Progenitor cell of endocrine pancreas (in vitro differentiated cells): ENCODE measurements around the gene FSTL4. TPM values are rescaled to one million over a fixed set of nuclear protein-coding genes. Genes with fewer than 3 reads are reported as not detected.

ENCODE experiments used
- DNase-seq: peaks from one replicate; pipeline ENCODE4 v3.0.0; 2021; ENCODE audit warnings: low spot score; ENCODE audit not compliant: unreplicated experiment
- H3K27ac Mint-ChIP-seq: 2 replicates; pipeline ENCODE4 v1.8.0; 2021; ENCODE audit warnings: mild to moderate bottlenecking, moderate library complexity, mixed read lengths
- H3K27me3 Mint-ChIP-seq: 2 replicates; pipeline ENCODE4 v1.8.0; 2021; ENCODE audit warnings: mixed read lengths
- H3K36me3 Mint-ChIP-seq: 2 replicates; pipeline ENCODE4 v1.8.0; 2022; ENCODE audit warnings: mixed read lengths; ENCODE audit not compliant: insufficient read depth
- H3K4me1 Mint-ChIP-seq: 2 replicates; pipeline ENCODE4 v1.8.0; 2021; ENCODE audit warnings: low read depth, mixed read lengths
- H3K4me3 Mint-ChIP-seq: 2 replicates; pipeline ENCODE4 v1.8.0; 2021; ENCODE audit warnings: low read depth, mild to moderate bottlenecking, moderate library complexity, mixed read lengths
- H3K9me3 Mint-ChIP-seq: 2 replicates; pipeline ENCODE4 v1.8.0; 2021; ENCODE audit warnings: low read depth, mixed read lengths
- total RNA-seq: library from RNA; stranded (reverse); gene quantifications from 2 replicates; pipeline ENCODE4 v1.2.1, GENCODE V29; 2021
- TF ChIP-seq, protein P1 (sequence below): fragments of 200-600 bp; sonication (generic); IDR thresholded peaks from one replicate; pipeline ENCODE4 v1.5.0; 2021; ENCODE audit warnings: antibody characterized with exemption, mild to moderate bottlenecking; ENCODE audit not compliant: unreplicated experiment

The FSTL4 gene
- total RNA-seq, 1 donor from 2014 or later = 2.4 TPM

- Mint-ChIP-seq H3K4me3 (no peak overlapping the region), H3K9me3 (no peaks in the 10 kb centered on the region), H3K27me3 (peaks cover 13% of the 10 kb centered on the region), H3K36me3 (no peaks in the 10 kb centered on the region), H3K27ac (no peak overlapping the region), H3K4me1 (peaks cover 2% of the 10 kb centered on the region)
- DNase-seq = no peak
- TF ChIP-seq, protein P1, sequence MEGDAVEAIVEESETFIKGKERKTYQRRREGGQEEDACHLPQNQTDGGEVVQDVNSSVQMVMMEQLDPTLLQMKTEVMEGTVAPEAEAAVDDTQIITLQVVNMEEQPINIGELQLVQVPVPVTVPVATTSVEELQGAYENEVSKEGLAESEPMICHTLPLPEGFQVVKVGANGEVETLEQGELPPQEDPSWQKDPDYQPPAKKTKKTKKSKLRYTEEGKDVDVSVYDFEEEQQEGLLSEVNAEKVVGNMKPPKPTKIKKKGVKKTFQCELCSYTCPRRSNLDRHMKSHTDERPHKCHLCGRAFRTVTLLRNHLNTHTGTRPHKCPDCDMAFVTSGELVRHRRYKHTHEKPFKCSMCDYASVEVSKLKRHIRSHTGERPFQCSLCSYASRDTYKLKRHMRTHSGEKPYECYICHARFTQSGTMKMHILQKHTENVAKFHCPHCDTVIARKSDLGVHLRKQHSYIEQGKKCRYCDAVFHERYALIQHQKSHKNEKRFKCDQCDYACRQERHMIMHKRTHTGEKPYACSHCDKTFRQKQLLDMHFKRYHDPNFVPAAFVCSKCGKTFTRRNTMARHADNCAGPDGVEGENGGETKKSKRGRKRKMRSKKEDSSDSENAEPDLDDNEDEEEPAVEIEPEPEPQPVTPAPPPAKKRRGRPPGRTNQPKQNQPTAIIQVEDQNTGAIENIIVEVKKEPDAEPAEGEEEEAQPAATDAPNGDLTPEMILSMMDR = no peak
These were observed 283.5 kb downstream of the FSTL4 start for GRCh38 chr5:133328800-133329199.

DNA sequence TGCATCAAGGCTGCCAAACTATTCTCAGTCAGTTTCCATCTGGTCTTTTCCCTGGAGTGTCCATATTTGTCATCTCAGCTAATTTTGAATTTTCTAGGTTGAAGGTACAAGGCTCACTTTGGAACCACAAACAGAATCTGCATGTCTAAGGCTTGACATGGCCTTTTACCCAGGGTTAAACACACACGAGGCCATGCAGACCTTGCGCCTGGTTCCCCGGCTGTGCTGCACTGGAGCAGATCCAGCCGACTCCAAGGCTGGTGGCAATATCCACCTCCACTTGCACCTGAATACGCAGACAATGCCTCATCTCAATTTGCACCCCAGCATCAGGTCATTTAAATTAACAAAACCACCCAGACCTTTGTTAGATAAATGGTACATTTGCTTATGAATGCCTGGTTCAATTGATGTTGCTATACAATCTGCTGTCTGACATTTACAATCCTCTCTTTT, 284.4 kb downstream of the FSTL4 start:
- Mint-ChIP-seq H3K27ac (no peak overlapping the region), H3K36me3 (no peaks in the 10 kb centered on the region), H3K4me3 (no peak overlapping the region), H3K27me3 (peaks cover 12% of the 10 kb centered on the region), H3K9me3 (no peaks in the 10 kb centered on the region), H3K4me1 (peaks cover 2% of the 10 kb centered on the region)
- no peak for DNase-seq
- TF ChIP-seq, protein P1 = no peak

DNA sequence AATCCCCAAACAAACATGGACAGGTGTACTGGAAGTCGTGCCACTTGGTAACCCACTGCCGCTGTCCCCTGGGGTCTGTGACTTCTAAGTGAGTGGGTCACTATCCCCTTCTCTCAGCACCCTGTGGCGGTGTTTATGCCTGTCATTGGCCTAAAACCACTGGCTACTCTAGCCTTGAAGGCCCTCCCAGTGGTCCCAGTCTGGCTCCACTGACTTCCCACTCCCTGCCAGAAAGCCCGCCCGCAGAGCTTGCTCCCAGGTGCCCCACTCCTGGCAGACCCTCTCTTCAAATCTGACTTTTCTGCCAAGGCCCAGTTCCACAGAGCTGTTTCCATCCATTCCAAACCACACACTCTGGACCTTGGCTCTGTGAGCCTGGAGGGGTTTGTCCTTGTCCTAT, 286.0 kb downstream of the FSTL4 start:
- Mint-ChIP-seq H3K4me3 (no peak overlapping the region), H3K9me3 (no peaks in the 10 kb centered on the region), H3K36me3 (no peaks in the 10 kb centered on the region), H3K27me3 (peaks cover 7% of the 10 kb centered on the region), H3K4me1 (peaks cover 2% of the 10 kb centered on the region), H3K27ac (no peak overlapping the region)
- TF ChIP-seq, protein P1 = no peak
- no peak for DNase-seq

- Mint-ChIP-seq H3K27me3 (peaks cover 5% of the 10 kb centered on the region), H3K9me3 (no peaks in the 10 kb centered on the region), H3K4me1 (no peaks in the 10 kb centered on the region), H3K36me3 (no peaks in the 10 kb centered on the region), H3K4me3 (no peak overlapping the region), H3K27ac (no peak overlapping the region)
- DNase-seq = no peak
- TF ChIP-seq, protein P1 = no peak
These were observed 286.5 kb downstream of the FSTL4 start for GRCh38 chr5:133325864-133326263.

GRCh38 chr5:133324926-133325325, 287.4 kb downstream of the FSTL4 start:
- TF ChIP-seq, protein P1 = no peak
- Mint-ChIP-seq H3K4me1 (no peaks in the 10 kb centered on the region), H3K9me3 (no peaks in the 10 kb centered on the region), H3K4me3 (no peak overlapping the region), H3K36me3 (no peaks in the 10 kb centered on the region), H3K27ac (no peak overlapping the region), H3K27me3 (peaks cover 5% of the 10 kb centered on the region)
- no peak for DNase-seq
